Spinal cord (tissue), 10 donors: ENCODE data around the gene GNAI2. TPM values are rescaled to one million over a fixed set of nuclear protein-coding genes. Genes with fewer than 3 reads are reported as not detected.
"Not testable (repeated sequence)": the region's sequence is repeated elsewhere in the genome, so short reads cannot be mapped to it uniquely, and the experiment has no call there.

ENCODE experiments used
- DNase-seq, 6 donors: peaks; one replicate each; pipeline versions ENCODE4 v3.0.0 to v3.0.0-alpha.2; 2013 to 2015; ENCODE audit warnings: low spot score in 6 of 6, low read depth in 4 of 6
- H3K27ac ChIP-seq: one replicate; pipeline ENCODE4 v1.5.1; 2013; ENCODE audit warnings: low read depth, low read length, control low read depth
- H3K27me3 ChIP-seq: one replicate; pipeline ENCODE4 v1.6.1; 2013; ENCODE audit warnings: low read length; ENCODE audit not compliant: control insufficient read depth, insufficient read depth
- H3K36me3 ChIP-seq: one replicate; pipeline ENCODE4 v1.6.1; 2013; ENCODE audit warnings: low read length; ENCODE audit not compliant: control insufficient read depth, insufficient read depth
- H3K4me1 ChIP-seq: one replicate; pipeline ENCODE4 v1.6.1; 2013; ENCODE audit warnings: low read length; ENCODE audit not compliant: control insufficient read depth, insufficient read depth
- H3K4me3 ChIP-seq: one replicate; pipeline ENCODE4 v1.5.1; 2013; ENCODE audit warnings: low read depth, low read length, control low read depth
- H3K9me3 ChIP-seq: one replicate; pipeline ENCODE4 v1.6.1; 2013; ENCODE audit warnings: low read length; ENCODE audit not compliant: control insufficient read depth, insufficient read depth
- WGBS: methylation state at CpG from one replicate; pipeline ENCODE4 v1.1.5; 2013; ENCODE audit warnings: missing lambda C conversion rate; ENCODE audit not compliant: insufficient coverage; 5-methylcytosine and 5-hydroxymethylcytosine counted together
- polyA plus RNA-seq, 2 donors: library from polyadenylated mRNA; unstranded; fragments of 120-200 nt; gene quantifications; one replicate each; pipeline ENCODE4 v1.2.1, GENCODE V29; 2013; ENCODE audit not compliant: insufficient read length in 2 of 2
- total RNA-seq, 2 donors: library from RNA; depleted of rRNA in 1 of 2; stranded (reverse); fragments of 120-200 nt in 1 of 2; fragments of >200 nt in 1 of 2; gene quantifications; one replicate each; pipeline versions ENCODE4 v1.2.3 to v1.2.4, GENCODE V29; 2013 to 2014
- donor health status: healthy.

GNAI2 gene
- total and polyA plus RNA-seq, 4 donors, result 123 to 308 (median 264) TPM

DNA sequence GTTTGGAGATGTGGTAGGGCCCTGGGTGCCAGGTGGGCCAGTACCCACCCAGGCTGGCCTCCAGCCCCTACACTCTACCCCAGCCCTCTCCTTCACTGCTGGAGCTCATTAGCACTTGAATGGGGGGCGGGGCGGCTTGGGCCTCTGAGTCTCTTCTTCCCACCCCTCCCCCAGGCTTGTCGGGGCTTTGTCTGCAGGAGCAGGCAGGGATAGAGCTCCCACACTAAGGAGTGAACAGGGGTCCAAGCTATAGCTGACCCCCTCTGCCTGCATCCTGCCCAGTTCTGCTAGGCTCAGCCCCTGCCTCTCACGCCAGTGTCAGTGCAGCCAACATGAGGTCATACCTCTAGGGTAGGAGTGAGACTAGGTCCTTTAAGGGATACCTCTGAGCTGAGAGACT lies 5.2 kb downstream of the GNAI2 start:
- no peaks in the 10 kb centered on the region for H3K27me3 ChIP-seq
- WGBS, result 14% methylated on average over 2 of the region's 4 CpGs
- H3K9me3 ChIP-seq, result no peaks in the 10 kb centered on the region
- H3K4me1 ChIP-seq, result peaks cover 94% of the 10 kb centered on the region
- no peak overlapping the region for H3K4me3 ChIP-seq
- H3K27ac ChIP-seq, result peak overlapping the region; percentile 6
- DNase-seq, result peak in 2 of 6 donors; percentile 81 to 88
- peaks cover 55% of the 10 kb centered on the region for H3K36me3 ChIP-seq

DNA sequence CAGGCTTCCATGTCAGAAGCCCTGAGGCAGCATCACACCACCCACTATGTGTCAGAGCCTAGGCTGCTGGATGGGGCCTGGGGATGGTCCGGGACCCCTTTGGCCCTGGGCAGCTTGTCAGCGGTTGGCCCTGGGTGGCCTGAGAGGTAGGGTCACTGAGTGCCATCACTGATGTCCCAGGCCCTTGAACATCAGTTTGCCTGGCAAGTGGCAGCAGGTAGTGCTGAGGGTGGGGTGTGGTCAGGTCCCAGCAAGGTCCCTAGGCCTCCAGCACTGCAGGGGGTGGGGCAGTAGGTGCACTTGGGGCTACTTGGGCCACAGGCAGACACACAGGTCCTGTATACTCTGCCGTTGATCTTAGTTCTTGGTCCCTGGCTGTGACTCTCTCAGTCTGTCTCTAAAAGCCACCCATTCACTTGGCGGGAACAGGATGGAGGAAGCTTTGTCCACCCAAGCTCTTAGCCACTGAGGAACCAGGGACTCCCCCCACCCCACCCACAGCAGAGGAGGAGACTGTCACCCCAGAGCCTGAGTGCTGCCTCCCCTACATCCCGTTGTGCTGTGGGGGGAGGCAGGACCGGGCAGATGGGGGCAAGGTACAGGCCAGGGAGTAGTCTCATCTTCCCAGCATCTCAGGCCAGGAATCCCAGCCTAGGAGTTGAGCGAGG lies 5.8 kb downstream of the GNAI2 start:
- no peak for DNase-seq
- H3K9me3 ChIP-seq, result no peaks in the 10 kb centered on the region
- peaks cover 58% of the 10 kb centered on the region for H3K36me3 ChIP-seq
- peaks cover 95% of the 10 kb centered on the region for H3K4me1 ChIP-seq
- H3K27me3 ChIP-seq, result no peaks in the 10 kb centered on the region
- H3K27ac ChIP-seq, result peak overlapping the region; percentile 6
- WGBS, result 61% methylated on average over 5 of the region's 7 CpGs
- H3K4me3 ChIP-seq, result no peak overlapping the region

DNA sequence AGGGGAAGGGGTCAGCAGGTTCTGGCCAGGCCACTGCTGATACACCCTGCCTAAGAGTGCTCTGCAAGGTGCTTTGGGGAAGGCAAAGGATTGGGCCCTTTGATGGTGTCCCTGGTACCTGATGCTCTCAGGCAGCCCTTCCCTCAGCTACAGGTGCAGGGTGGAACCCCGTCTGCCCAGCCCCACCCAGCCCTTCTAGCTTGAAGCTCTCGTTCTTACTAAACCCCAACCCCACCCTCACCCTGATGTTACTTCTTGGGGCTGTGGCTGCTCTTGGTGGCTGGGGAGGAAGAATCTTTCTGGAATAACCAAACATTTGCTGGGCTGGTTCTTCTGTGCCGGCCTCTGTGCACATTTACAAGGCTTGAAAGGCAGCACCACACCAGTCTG lies 6.4 kb downstream of the GNAI2 start:
- H3K9me3 ChIP-seq, result no peaks in the 10 kb centered on the region
- 82% methylated on average over 1 of the region's 3 CpGs for WGBS
- H3K36me3 ChIP-seq, result peaks cover 60% of the 10 kb centered on the region
- no peak overlapping the region for H3K4me3 ChIP-seq
- peaks cover 94% of the 10 kb centered on the region for H3K4me1 ChIP-seq
- no peaks in the 10 kb centered on the region for H3K27me3 ChIP-seq
- peak overlapping the region; percentile 6 for H3K27ac ChIP-seq
- DNase-seq, result no peak

DNA sequence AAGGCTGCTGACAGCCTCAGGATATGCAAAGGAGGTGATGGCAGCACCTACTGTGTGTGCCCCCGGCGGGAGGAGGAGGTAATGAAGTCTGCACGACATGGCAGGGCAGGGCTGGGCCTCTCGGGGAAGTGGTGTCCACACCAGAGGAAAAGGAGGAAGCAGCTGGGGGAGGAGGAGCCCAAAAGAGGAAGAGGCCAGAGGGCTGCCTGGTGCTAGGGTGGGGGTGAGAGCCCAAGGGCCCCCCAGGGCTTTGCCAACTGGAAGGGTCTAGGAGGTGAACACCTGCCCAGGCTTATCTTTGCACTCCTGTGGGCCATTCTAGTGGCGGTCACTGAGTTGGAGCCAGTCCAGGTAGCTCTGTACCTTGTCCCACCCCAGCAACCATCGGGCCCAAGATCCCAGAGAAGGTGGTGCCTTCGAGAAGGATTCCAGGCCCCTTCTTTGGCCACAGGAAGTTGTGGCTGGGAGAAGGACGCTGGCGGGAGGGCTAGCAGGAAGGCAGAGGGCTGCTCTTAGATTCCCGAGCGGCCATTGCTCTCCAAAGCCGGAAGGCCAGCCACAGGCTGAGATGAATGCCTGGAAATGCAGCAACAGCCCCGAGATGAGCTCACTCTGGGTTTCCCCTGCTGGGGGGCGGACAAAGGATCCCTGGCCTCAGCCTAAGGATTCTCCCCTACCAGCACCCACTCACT lies 7.0 kb downstream of the GNAI2 start:
- Histone ChIP-seq H3K4me3 (no peak overlapping the region), H3K27ac (peak overlapping the region; percentile 6), H3K4me1 (peaks cover 90% of the 10 kb centered on the region), H3K9me3 (no peaks in the 10 kb centered on the region), H3K36me3 (peaks cover 64% of the 10 kb centered on the region), H3K27me3 (no peaks in the 10 kb centered on the region)
- DNase-seq, result no peak
- 67% methylated on average over 10 of the region's 14 CpGs for WGBS

DNA sequence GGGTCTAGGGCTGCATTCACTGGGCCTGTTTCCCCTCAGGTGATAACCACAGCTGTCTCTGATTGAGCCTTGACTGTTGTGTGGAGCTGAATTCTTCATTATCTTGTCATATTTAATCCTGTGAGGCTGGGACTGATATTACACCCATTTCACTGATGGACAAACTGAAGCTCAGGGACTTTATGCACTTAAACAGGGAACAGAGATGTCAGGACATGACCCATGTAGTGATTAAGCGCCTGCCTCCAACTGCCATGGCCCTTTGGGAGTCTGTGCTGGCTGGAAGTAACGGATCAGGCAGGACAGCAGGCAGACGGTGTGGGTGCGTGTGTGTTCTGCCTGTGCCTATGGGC lies 7.5 kb downstream of the GNAI2 start:
- no peaks in the 10 kb centered on the region for H3K9me3 ChIP-seq
- 86% methylated on average over 4 of the region's 4 CpGs for WGBS
- peaks cover 90% of the 10 kb centered on the region for H3K4me1 ChIP-seq
- peak overlapping the region; percentile 6 for H3K27ac ChIP-seq
- H3K36me3 ChIP-seq, result peaks cover 66% of the 10 kb centered on the region
- DNase-seq, result no peak
- no peaks in the 10 kb centered on the region for H3K27me3 ChIP-seq
- H3K4me3 ChIP-seq, result no peak overlapping the region

DNA sequence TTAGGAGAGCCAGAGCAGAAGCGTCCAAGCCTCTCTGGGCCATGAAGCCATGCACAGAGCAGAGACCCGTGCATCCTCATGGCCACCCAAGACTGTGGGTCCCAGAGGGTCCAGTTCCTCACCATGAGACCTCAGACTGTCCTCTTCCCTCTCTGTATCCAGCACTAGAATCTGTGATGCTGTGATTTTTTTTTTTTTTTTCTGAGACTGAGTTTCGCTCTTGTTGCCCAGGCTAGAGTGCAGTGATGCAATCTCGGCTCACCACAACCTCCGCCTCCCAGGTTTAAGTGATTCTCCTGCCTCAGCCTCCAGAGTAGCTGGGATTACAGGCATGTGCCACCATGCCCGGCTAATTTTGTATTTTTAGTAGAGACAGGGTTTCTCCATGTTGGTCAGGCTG lies 8.8 kb downstream of the GNAI2 start:
- peaks cover 69% of the 10 kb centered on the region for H3K36me3 ChIP-seq
- not testable (repeated sequence) for H3K4me3 ChIP-seq, DNase-seq, H3K27me3 ChIP-seq, H3K9me3 ChIP-seq
- WGBS, result 71% methylated on average over 2 of the region's 6 CpGs
- H3K4me1 ChIP-seq, result peaks cover 90% of the 10 kb centered on the region
- peak overlapping the region; percentile 94 for H3K27ac ChIP-seq

DNA sequence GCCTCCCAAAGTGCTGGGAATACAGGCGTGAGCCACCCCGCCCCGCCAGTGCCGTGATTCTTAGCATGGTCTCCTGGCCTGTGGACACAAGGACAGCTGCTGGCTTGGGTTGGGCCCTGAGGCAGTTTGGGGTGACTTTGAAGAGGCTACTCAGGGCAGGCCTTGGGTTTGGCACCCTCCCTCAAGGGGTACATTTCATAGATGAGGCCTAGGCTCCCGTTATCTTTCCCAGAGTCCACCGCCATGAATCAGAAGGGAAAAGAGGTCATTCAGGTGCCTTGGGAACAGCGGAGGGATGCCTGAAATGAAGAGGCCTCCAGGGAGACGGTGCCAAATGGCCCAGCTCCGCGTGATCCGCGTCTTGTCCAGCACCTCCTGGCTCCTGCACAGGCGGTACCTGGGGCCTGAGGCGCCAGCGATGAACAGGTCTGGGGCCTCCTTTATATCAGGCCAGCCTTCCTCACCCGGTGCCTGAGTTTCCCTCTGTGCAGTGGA lies 9.3 kb downstream of the GNAI2 start:
- DNase-seq, result no peak
- Histone ChIP-seq H3K9me3 (no peaks in the 10 kb centered on the region), H3K27me3 (no peaks in the 10 kb centered on the region), H3K36me3 (peaks cover 68% of the 10 kb centered on the region), H3K4me3 (peak overlapping the region; percentile 45), H3K27ac (peak overlapping the region; percentile 94), H3K4me1 (peaks cover 88% of the 10 kb centered on the region)
- WGBS, result 50% methylated on average over 16 of the region's 16 CpGs

DNA sequence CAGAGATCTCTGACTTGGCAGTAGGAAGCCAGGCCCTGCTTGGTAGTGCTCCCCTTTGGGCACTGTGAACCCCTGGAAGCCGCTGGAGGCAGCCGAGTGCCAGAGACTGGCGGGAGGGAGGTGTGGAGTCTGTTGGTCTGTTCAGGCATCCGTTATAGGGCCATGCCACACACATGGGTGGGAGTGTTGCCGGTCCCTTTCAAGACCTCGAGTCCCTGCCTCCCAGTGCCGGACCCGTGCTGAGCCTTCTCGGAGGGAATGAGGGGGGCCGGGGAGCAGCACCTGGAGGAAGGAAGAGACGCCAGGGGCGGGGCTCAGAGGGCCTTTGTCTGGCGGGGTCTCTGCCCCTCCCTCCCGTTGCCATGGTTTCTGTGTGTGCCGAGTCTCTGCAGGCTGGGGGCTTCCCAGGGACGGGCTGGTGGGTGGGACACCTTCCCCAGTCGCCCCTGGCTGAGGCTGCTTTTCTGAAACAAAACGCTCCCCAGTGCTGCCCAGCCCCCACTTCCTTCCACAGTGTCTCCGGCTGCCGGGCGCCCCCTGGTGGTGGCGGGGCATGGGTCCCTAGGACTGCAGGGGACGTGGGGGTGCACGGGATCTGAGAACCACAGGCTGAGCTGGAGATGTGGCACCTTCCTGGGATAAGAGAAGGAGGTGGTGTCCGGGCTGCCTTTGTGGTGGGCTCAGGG lies 10.0 kb downstream of the GNAI2 start:
- peak overlapping the region; percentile 94 for H3K27ac ChIP-seq
- H3K27me3 ChIP-seq, result no peaks in the 10 kb centered on the region
- peaks cover 70% of the 10 kb centered on the region for H3K36me3 ChIP-seq
- H3K4me3 ChIP-seq, result peak overlapping the region; percentile 45
- peak in 3 of 6 donors; percentile 78 to 97 (median 96) for DNase-seq
- 1% methylated on average over 21 of the region's 25 CpGs for WGBS
- no peaks in the 10 kb centered on the region for H3K9me3 ChIP-seq
- peaks cover 86% of the 10 kb centered on the region for H3K4me1 ChIP-seq

DNA sequence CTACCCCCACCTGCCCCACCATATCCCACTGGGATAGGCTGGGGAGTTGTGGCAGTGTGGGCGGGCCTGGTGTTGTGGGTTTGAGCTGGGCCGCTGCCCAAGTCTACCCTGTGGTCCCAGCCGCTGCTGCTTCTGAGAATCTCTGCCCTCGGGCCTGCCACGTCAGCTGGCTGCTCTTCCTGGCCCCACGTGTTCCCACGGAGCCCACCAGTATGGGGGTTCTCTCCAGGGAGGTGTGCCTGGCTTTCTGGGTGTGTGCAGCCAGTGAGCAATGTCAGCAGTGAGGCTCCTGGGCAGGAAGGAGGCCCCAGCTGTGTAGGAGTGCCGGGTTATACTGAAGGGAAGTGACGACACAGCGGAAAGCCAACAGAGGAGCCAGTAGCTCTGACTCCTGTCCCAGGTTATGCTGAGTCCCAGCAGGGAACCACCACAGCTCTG lies 10.5 kb downstream of the GNAI2 start:
- peak in 2 of 6 donors; percentile 58 to 74 for DNase-seq
- WGBS, result 17% methylated on average over 9 of the region's 10 CpGs
- no peaks in the 10 kb centered on the region for H3K27me3 ChIP-seq
- no peaks in the 10 kb centered on the region for H3K9me3 ChIP-seq
- H3K27ac ChIP-seq, result peak overlapping the region; percentile 94
- peaks cover 73% of the 10 kb centered on the region for H3K36me3 ChIP-seq
- peak overlapping the region; percentile 45 for H3K4me3 ChIP-seq
- H3K4me1 ChIP-seq, result peaks cover 86% of the 10 kb centered on the region
